ENCODE measurements around the gene MRGPRX1. TPM values are rescaled to one million over a fixed set of nuclear protein-coding genes. Genes with fewer than 3 reads are reported as not detected.
"Not testable (repeated sequence)": the region's sequence is repeated elsewhere in the genome, so short reads cannot be mapped to it uniquely, and the experiment has no call there.

Gene MRGPRX1
- total RNA-seq, 2 experiments from 2014 or later = not detected

GRCh38 chr11:18912883-18913282 is 26.3 kb downstream of the MRGPRX1 start:
- DNase-seq (no peak), ATAC-seq (ENCODE audit: low read depth) (no peak)
- H3K9me3 Mint-ChIP-seq = no peaks in the 10 kb centered on the region
- no peaks in the 10 kb centered on the region for H3K4me1 Mint-ChIP-seq
- H3K27ac Mint-ChIP-seq = no peak overlapping the region
- no peaks in the 10 kb centered on the region for H3K36me3 Mint-ChIP-seq
- POLR2A ChIA-PET = no interaction called here
- H3K4me3 Mint-ChIP-seq = no peak overlapping the region
- peaks cover 12% of the 10 kb centered on the region for H3K27me3 Mint-ChIP-seq

- H3K27me3 Mint-ChIP-seq = peaks cover 9% of the 10 kb centered on the region
- H3K36me3 Mint-ChIP-seq = no peaks in the 10 kb centered on the region
- DNase-seq (no peak), ATAC-seq (ENCODE audit: low read depth) (no peak)
- POLR2A ChIA-PET = no interaction called here
- H3K4me1 Mint-ChIP-seq = no peaks in the 10 kb centered on the region
- H3K4me3 Mint-ChIP-seq = no peak overlapping the region
- no peak overlapping the region for H3K27ac Mint-ChIP-seq
- H3K9me3 Mint-ChIP-seq = no peaks in the 10 kb centered on the region
These were observed 31.8 kb downstream of the MRGPRX1 start for GRCh38 chr11:18907391-18907790.

GRCh38 chr11:18900637-18901036 is 38.6 kb downstream of the MRGPRX1 start:
- H3K27me3 Mint-ChIP-seq = peaks cover 27% of the 10 kb centered on the region
- POLR2A ChIA-PET; H3K36me3 Mint-ChIP-seq; H3K27ac Mint-ChIP-seq; H3K9me3 Mint-ChIP-seq; ATAC-seq (ENCODE audit: low read depth); H3K4me1 Mint-ChIP-seq; DNase-seq; H3K4me3 Mint-ChIP-seq: not testable (repeated sequence)

- H3K36me3 Mint-ChIP-seq; ATAC-seq (ENCODE audit: low read depth); H3K9me3 Mint-ChIP-seq; H3K4me1 Mint-ChIP-seq; H3K4me3 Mint-ChIP-seq; DNase-seq; POLR2A ChIA-PET; H3K27ac Mint-ChIP-seq: not testable (repeated sequence)
- H3K27me3 Mint-ChIP-seq = peaks cover 27% of the 10 kb centered on the region
These were observed 39.0 kb downstream of the MRGPRX1 start for GRCh38 chr11:18900151-18900611.

GRCh38 chr11:18891712-18892111 is 47.5 kb downstream of the MRGPRX1 start:
- H3K4me1 Mint-ChIP-seq; H3K36me3 Mint-ChIP-seq; H3K27ac Mint-ChIP-seq; H3K4me3 Mint-ChIP-seq; ATAC-seq (ENCODE audit: low read depth); POLR2A ChIA-PET; H3K9me3 Mint-ChIP-seq; DNase-seq; H3K27me3 Mint-ChIP-seq: not testable (repeated sequence)

- Mint-ChIP-seq H3K27ac (no peak overlapping the region), H3K9me3 (no peaks in the 10 kb centered on the region), H3K4me1 (no peaks in the 10 kb centered on the region), H3K4me3 (no peak overlapping the region), H3K36me3 (no peaks in the 10 kb centered on the region), H3K27me3 (peaks cover 8% of the 10 kb centered on the region)
- no peak for DNase-seq
- ATAC-seq (ENCODE audit: low read depth) = no peak
- POLR2A ChIA-PET = no interaction called here
These were observed 48.6 kb downstream of the MRGPRX1 start for GRCh38 chr11:18890615-18891014.

Other genes with a start within 250 kb of the MRGPRX1 start
- gene TMEM86A, start 240.6 kb downstream of the MRGPRX1 start, total RNA-seq = 1 to 10 TPM; 1.4 to 1.7 TPM
- gene IGSF22, start 213.2 kb downstream of the MRGPRX1 start, total RNA-seq = 1 to 10 TPM; 2.5 TPM
- gene PTPN5, start 147.6 kb downstream of the MRGPRX1 start, total RNA-seq = not detected
- not detected for gene MRGPRX2, start 121.3 kb upstream of the MRGPRX1 start, total RNA-seq
- 10 to 100 TPM; 21.2 to 21.3 TPM for gene ZDHHC13, start 177.8 kb upstream of the MRGPRX1 start, total RNA-seq